ENCODE data around the gene EIF2B4.
"Not testable (repeated sequence)": the region's sequence is repeated elsewhere in the genome, so short reads cannot be mapped to it uniquely, and the experiment has no call there.

EIF2B4 gene

DNA sequence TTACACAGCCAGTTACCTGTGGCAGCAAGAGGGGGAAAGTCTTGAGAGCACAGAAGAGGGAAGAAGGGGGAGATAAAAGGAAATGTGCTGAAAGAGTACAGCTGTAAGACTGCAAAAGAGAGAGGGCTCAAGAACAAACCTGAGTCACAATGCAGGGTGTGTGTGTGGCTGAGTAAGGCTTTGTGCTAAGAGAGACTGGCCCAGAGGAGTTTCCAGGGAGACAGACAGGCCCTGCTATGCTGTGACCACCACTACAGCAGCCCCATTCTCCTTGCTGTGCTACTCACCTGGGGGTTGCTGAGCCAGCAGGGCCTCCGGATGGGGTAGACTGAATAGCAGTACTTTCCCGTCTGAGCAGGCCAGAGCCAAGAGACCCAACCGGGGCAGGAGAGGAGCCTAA lies 34.8 kb downstream of the EIF2B4 start:
- DNase-seq, result no peak

DNA sequence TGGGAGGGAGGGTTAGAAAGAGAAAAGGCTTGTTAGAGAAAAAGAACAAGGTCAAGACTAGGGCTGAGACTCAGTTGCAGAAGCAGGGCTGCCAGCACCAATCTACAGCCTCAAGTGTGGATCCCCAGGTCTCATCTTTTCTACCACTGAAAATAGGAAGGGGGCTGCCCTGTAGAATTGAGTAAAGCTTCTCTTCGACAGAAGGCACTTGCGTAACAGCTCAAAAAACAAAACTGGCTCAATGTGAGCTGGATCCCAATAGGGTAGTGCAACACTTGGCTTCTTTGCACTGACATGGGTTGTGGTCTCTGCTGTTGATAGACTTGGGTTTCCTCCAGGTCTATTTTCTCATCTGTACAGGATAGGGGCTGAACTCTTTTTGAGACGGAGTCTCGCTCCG lies 45.4 kb downstream of the EIF2B4 start:
- DNase-seq, result no peak

DNA sequence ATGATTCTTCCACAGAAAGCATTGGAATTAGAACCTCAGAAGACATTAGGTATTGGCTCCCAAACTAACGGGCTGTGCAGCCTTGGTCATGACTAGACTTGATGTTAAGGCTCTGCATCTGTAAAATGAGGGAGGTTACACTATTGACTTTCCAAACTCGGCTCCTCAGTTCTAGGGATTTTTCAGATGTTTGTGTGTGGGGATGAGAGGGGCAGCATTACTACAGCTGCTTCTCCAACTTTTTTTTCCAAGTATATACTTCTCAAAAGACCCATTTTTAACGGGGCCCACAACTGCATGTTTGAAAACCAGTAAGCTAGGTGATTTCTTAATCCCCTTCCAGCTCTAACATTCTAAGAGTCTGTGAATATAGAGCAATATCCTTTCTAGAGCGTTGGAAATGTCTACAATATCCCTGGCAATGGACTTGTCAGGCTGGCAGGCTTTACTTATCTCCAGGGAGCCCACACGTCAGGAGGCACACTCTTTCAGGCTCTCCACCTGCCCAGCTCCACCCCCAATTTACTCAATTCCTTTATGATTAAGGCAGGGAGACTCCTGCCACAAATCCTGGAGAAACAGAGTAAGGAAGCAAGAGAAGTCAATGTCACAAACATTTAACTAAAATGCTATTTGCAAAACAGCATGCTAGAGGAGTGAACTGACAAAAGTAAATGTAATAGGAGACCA lies 46.4 kb downstream of the EIF2B4 start:
- DNase-seq, result no peak

DNA sequence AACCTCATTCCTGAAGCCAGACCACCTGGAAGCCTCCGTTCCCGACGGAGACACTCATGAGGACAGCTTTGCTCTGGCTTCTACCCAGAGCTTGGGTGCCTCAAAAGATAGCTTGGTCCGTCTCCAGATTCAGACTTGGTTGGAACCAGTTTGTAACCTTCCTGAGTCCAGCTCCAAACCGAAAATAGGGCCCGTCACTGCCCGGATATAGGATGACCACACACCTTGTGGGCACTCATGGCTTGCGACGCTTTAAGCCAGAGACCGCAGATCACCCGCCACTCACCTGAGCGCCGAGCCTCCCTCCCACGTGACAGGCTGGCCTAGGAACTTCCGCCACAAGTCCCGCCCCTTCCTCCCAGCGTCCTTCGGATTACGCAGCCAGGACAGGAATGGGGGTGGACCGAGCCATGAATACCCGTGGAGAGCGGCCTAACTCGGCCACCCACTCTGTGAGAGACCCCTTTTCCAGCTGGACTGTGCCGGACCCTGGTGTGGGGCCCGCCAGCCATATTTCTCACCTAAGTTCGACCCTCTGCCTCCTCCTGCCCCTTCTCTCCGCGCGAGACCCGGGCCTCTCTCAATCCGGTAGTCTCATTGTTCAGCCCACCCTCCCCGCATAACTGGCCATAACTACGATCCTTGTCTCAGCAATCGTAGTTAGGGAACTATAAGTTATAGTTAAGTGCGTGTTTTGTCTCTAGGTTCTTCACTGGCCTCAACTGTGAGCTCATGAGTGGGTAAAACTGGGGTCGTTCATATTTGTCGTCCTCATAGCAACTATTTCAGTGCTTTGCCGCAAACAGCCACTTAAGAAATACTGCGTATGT lies 47.2 kb downstream of the EIF2B4 start, which contains the start of gene MPV17:
TSS of gene MPV17 (minus strand) at position 332 of the 830 bp plus-strand sequence. CDS start 580 bp downstream, outside the sequence.
- peak; percentile 78 to 93 for DNase-seq

DNA sequence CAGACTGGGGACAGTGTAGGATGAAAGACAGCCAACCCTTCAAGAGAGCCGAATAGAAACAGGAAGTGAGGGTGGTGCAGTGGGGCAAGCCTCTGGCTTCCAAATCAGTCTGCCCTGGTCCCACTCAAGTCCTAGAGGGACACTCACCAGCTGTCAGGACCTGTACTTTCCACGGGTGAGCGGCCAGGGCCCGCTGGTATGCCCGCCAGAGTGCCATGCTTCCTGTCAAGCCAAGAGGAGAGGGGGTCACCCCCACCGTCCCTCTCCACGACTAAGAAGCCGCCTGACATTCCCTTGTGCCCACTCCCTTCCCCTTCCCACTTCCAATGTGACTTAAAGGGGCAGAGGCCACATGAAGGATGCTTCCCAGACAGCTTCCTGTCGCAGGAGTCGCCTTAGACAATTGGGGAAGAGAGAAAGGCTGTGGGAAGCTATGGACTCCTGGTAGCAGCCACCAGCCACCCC lies 47.8 kb downstream of the EIF2B4 start:
- DNase-seq, result no peak

DNA sequence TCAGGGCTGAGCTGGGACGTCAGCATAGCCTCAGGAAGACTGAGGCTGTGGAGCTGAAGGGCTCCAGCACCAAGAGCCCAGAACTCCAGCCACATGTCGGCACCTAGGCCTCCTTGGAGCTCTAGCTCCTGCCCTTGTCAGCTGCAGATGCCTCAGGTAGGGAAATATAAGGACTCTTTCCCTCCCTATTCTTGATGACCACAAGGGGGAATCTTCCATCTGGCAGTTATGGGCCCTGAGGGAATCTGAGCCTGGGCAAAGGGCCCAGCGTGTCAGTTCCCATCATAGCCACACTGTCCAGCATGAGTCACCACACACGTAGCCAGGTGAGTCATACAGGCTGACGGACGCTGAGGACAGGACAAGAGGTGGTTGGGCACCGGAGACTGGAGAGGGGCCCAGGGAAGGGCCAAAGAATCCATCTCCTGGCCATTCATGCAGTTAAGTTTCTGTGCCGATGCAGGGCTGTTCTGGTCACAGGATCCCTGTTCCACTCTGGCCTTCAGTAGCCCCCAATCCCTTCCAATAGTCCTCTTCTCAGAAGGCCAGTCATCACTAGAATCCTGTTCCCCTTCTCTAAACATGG lies 49.1 kb downstream of the EIF2B4 start:
- DNase-seq, result peak in 1 of 2 experiments; percentile 12

DNA sequence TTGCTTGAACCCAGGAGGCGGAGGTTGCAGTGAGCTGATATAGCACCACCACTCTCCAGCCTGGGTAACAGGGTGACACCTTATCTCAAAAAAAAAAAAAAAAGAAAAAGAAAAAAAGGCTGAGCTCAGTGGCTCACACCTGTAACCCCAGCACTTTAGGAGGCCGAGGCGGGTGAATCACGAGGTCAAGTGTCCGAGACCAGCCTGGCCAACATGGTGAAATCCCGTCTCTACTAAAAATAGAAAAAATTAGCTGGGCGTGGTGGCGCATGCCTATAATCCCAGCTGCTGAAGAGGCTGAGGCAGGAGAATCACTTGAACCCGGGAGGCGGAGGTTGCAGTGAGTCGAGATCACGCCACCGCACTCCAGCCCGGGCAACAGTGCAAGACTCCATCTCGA lies 50.3 kb downstream of the EIF2B4 start:
- not testable (repeated sequence) for DNase-seq

DNA sequence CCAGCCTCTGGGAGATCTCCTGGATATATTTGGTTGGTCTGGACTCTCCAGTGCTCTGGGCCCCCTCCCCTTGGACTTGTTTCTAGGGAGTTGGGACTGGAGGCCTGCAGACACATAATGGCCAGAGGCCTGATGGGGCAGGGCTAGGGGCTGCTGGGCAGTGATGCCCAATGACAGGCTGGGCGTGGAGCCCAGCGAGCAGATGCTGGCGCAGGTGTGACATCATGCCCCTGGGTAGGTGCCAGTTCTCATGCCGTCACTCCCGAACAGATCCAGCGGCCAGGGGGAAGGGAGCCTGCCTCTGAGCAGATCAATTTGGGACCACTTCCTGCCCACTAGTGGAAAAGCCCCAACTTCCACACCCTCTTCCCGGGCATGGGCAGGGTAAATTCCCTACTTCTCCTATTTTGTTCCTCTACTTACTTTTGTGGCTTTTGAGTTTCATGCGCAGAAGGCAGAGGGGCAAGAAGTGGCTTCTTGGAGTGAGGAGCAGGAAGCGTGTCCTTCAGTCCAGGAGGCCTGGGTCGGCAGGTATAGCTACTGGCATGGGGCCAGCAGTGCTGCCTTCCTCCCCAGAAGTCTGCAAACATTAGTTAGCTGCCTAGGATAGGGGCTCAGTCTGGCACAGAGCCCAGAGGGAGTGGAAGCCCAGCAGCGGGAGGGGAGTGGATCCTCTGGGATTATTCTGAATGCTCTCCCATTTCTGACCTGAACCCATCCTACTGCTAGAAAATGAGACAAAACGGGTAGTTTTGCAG lies 53.3 kb downstream of the EIF2B4 start:
- DNase-seq, result no peak

DNA sequence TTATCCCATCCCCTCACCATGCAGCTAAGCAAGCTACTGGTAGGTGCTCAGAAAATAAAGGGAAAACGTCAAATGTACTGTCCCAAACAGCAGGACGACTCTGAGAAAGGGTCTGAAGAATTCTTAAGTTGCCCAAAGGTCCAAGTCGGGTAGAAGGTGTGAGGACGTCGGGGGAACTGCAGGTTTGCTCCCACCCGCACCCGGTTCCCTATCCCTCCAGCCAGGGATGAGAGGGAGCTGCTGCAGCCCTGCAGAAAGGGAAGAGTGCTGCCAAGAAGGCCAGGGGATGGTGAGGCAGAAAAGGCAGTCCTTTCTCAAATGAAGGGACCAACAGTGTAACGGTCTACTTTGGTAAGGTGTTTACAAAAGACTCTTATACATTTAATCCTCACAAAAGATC lies 55.0 kb downstream of the EIF2B4 start:
- DNase-seq, result no peak

DNA sequence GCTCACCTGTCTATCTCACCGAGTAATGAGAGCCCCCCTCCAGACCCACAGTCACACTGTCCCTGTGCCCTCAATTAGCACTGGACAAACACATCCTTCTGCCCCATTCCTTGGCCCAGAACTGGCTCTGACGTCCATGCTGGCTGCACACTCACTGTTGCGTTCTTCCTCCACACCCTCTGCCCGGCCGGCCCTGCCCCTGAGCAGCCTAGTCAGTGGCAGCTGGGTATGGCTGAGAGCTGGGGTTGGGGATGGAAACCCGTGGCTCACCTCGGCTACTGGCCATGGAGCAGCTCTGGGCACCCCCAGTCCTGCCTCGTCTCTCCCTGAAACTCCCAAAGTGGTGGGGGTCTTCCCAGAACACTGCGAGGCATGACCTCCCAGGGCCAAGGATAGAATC lies 55.4 kb downstream of the EIF2B4 start:
- no peak for DNase-seq
